ENCODE measurements around the gene GNA15. TPM values are rescaled to one million over a fixed set of nuclear protein-coding genes. Genes with fewer than 3 reads are reported as not detected.
A peak's percentile ranks its signal among the peaks of the same experiment; 100 is the strongest.

GNA15 gene
- total RNA-seq, 3 donors from 2014 or later = 7.8 to 16.2 (median 8.5) TPM

GRCh38 chr19:3208317-3209207 lies 72.7 kb downstream of the GNA15 start:
- H3K27me3 ChIP-seq = no peaks in the 10 kb centered on the region
- no peak for TF ChIP-seq CTCF (IDR thresholded peaks at IDR 0.05)
- TF ChIP-seq POLR2AphosphoS5 (IDR thresholded peaks at IDR 0.05) = no peak
- TF ChIP-seq POLR2A (IDR thresholded peaks at IDR 0.05) = no peak
- no peak overlapping the region for H3K27ac ChIP-seq
- DNase-seq (ENCODE audit: low spot score in 2 of 2) = no peak
- H3K36me3 ChIP-seq = peaks cover 7% of the 10 kb centered on the region
- no peaks in the 10 kb centered on the region for H3K9me3 ChIP-seq
- H3K4me1 ChIP-seq = no peaks in the 10 kb centered on the region
- intact Hi-C loops (cut with DNase I; ENCODE audit: low total_unique reads) = loop anchor here (5.0 kb wide), 1 partner anchor 1076 kb away; no protein-coding TSS in a partner anchor
- H3K4me3 ChIP-seq = no peak overlapping the region

DNA sequence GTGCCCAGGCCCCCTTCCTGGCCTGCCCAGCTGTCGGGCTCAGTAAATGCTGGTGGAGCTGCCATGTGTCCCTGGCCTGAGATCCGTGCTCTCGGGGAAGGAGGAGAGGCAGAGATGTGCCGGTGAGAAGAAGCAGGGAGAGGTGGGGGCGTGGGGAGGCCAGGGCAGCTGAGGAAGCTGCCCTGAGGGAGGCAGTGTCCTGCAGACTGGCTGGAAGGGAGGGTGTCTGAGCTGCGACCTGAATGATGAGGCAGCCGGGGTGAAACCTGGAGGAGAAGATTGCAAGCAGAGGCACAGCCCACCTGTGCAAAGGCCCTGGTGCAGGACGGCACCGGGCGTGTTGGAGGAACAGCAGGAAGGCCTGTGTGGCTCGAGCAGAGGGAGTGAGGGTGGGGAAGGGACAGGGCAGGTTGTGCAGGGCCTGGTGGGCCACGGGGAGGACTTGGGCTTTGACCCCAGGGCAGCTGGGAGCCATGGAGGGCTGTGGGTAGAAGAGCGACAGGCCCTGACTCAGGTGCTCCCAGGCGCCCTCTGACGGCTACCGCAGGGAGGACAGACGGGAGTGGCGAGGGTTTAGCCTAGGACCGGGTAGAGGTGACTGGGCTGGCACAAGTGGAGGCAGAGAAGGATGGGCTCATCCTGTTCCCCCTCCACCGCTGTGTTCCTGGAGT lies 74.6 kb downstream of the GNA15 start:
- Histone ChIP-seq H3K4me1 (no peaks in the 10 kb centered on the region), H3K9me3 (no peaks in the 10 kb centered on the region), H3K27ac (no peak overlapping the region), H3K36me3 (peaks cover 7% of the 10 kb centered on the region), H3K27me3 (no peaks in the 10 kb centered on the region), H3K4me3 (no peak overlapping the region)
- DNase-seq (ENCODE audit: low spot score in 2 of 2) = no peak
- TF ChIP-seq CTCF (IDR thresholded peaks at IDR 0.05) = peak in 2 of 3 donors; percentile 35 to 41
- TF ChIP-seq POLR2AphosphoS5 (IDR thresholded peaks at IDR 0.05) = no peak
- intact Hi-C loops (cut with DNase I; ENCODE audit: low total_unique reads) = no loop called here

DNA sequence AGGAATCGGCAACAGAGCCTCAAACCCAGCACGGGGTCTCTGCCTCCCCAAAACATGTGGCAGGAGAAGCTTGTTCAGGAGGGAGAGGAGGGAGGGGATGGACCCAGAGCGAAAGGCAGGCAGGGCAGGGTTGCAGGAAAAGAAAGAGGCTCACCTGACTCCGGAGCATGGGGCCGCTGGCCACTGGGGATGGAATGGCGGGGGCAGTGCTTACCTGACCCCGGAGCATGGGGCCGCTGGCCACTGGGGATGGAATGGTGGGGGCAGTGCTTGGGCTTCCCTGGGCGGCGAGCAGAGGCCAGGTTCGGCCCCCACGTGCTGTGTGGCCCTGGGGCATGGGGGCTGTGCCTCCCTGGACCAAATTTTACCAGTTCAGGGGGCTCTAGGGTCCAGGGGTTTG lies 75.4 kb downstream of the GNA15 start:
- Histone ChIP-seq H3K27me3 (no peaks in the 10 kb centered on the region), H3K27ac (no peak overlapping the region), H3K4me1 (no peaks in the 10 kb centered on the region), H3K36me3 (peaks cover 3% of the 10 kb centered on the region), H3K4me3 (no peak overlapping the region), H3K9me3 (no peaks in the 10 kb centered on the region)
- intact Hi-C loops (cut with DNase I; ENCODE audit: low total_unique reads) = no loop called here
- DNase-seq (ENCODE audit: low spot score in 2 of 2) = no peak
- TF ChIP-seq CTCF (IDR thresholded peaks at IDR 0.05) (no peak), POLR2A (IDR thresholded peaks at IDR 0.05) (no peak), POLR2AphosphoS5 (IDR thresholded peaks at IDR 0.05) (no peak)

DNA sequence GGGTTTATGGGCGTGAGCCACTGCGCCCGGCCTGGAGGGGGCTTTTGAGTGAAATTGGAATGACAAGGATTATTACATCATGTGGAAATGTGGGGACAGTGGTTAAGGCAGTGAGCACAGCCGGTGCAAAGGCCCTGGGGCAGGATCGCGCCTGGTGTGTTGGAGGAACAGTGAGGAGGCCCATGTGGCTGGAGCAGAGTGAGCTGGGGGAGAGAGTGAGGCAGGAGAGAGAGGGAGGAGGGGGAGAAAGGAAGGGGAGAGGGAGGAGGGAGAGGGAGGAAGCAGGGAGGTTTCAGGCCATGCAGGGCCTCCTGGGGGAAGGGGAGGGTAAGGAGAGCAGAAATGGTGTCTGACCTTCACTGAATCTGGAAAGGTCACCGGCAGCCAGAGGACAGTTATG lies 77.3 kb downstream of the GNA15 start:
- TF ChIP-seq POLR2A (IDR thresholded peaks at IDR 0.05) (no peak), CTCF (IDR thresholded peaks at IDR 0.05) (no peak), POLR2AphosphoS5 (IDR thresholded peaks at IDR 0.05) (no peak)
- Histone ChIP-seq H3K36me3 (no peaks in the 10 kb centered on the region), H3K9me3 (no peaks in the 10 kb centered on the region), H3K4me3 (no peak overlapping the region), H3K4me1 (no peaks in the 10 kb centered on the region), H3K27ac (no peak overlapping the region), H3K27me3 (no peaks in the 10 kb centered on the region)
- intact Hi-C loops (cut with DNase I; ENCODE audit: low total_unique reads) = no loop called here
- DNase-seq (ENCODE audit: low spot score in 2 of 2) = no peak

Other genes starting within 250 kb of the GNA15 start
- 1 to 10 TPM; 2.7 to 9.2 (median 6.9) TPM for gene ZNF57, start 235.1 kb upstream of the GNA15 start, total RNA-seq
- gene ZNF77, start 191.1 kb upstream of the GNA15 start, total RNA-seq = 1 to 10 TPM; 2.2 to 5.1 (median 4.9) TPM
- gene TLE6, start 158.5 kb upstream of the GNA15 start, total RNA-seq = 1 to 10 TPM; 1.6 to 4.3 (median 3.2) TPM
- gene TLE2, start 106.8 kb upstream of the GNA15 start, total RNA-seq = 10 to 100 TPM; 25.3 to 65.6 (median 35.1) TPM
- gene TLE5, start 73.5 kb upstream of the GNA15 start, total RNA-seq = 100 to 1,000 TPM; 329 to 407 (median 397) TPM
- 10 to 100 TPM; 40.5 to 52.0 (median 42.3) TPM for gene GNA11, start 41.7 kb upstream of the GNA15 start, total RNA-seq
- 1 to 10 TPM in 2 of 3 donors, not detected in 1; 1.3 to 1.9 TPM for gene S1PR4, start 42.7 kb downstream of the GNA15 start, total RNA-seq
- 10 to 100 TPM; 21.1 to 34.7 (median 25.3) TPM for gene NCLN, start 49.9 kb downstream of the GNA15 start, total RNA-seq
- under 1 TPM in 2 of 3 donors, not detected in 1; 0.33 to 0.59 TPM for gene CELF5, start 88.6 kb downstream of the GNA15 start, total RNA-seq
- gene NFIC, start 230.6 kb downstream of the GNA15 start, total RNA-seq = 10 to 100 TPM; 48.9 to 97.8 (median 73.1) TPM

All from breast epithelium (tissue), 4 donors.